ENCODE measurements around the gene BRD7.

BRD7 gene

GRCh38 chr16:50285406-50286003, 83.3 kb downstream of the BRD7 start:
- no peak for DNase-seq

GRCh38 chr16:50284131-50284911, 84.5 kb downstream of the BRD7 start:
- DNase-seq: no peak

GRCh38 chr16:50282955-50283631, 85.7 kb downstream of the BRD7 start:
- DNase-seq: no peak

- DNase-seq: no peak
These were observed 86.7 kb downstream of the BRD7 start for GRCh38 chr16:50282010-50282538.

GRCh38 chr16:50281391-50282009, 87.3 kb downstream of the BRD7 start:
- DNase-seq: no peak

- no peak for DNase-seq
These were observed 87.9 kb downstream of the BRD7 start for GRCh38 chr16:50280932-50281331.

- no peak for DNase-seq
These were observed 89.3 kb downstream of the BRD7 start for GRCh38 chr16:50279504-50279865.

GRCh38 chr16:50278251-50278650, 90.5 kb downstream of the BRD7 start:
- no peak for DNase-seq

- no peak for DNase-seq
These were observed 91.8 kb downstream of the BRD7 start for GRCh38 chr16:50276801-50277555.

- no peak for DNase-seq
These were observed 92.5 kb downstream of the BRD7 start for GRCh38 chr16:50276326-50276640.

GRCh38 chr16:50275428-50276325, 93.1 kb downstream of the BRD7 start:
- DNase-seq: no peak

- DNase-seq: no peak
These were observed 93.7 kb downstream of the BRD7 start for GRCh38 chr16:50275098-50275415.

- no peak for DNase-seq
These were observed 94.3 kb downstream of the BRD7 start for GRCh38 chr16:50274326-50275097.

- no peak for DNase-seq
These were observed 94.9 kb downstream of the BRD7 start for GRCh38 chr16:50273888-50274325.

- DNase-seq: no peak
These were observed 95.5 kb downstream of the BRD7 start for GRCh38 chr16:50273382-50273690.

- DNase-seq: no peak
These were observed 96.0 kb downstream of the BRD7 start for GRCh38 chr16:50272687-50273381.

GRCh38 chr16:50272111-50272571, 96.6 kb downstream of the BRD7 start:
- no peak for DNase-seq

- DNase-seq: no peak
These were observed 97.4 kb downstream of the BRD7 start for GRCh38 chr16:50271148-50272041.

GRCh38 chr16:50270510-50271147, 98.2 kb downstream of the BRD7 start:
- DNase-seq: no peak
